K562 (cell line): ENCODE data around the gene AKAP7. TPM values are rescaled to one million over a fixed set of nuclear protein-coding genes. Genes with fewer than 3 reads are reported as not detected.

Experiments
- CEBPB ChIP-seq: fragments of 450-650 bp; IDR thresholded peaks from 2 replicates; pipeline ENCODE4 v1.6.1; 2016; ENCODE audit warnings: missing genetic modification characterization, missing compliant biosample characterization
- HDAC8 ChIP-seq: fragments of 450-650 bp; IDR thresholded peaks from 2 replicates; pipeline ENCODE4 v1.6.1; 2016; ENCODE audit warnings: mild to moderate bottlenecking, missing genetic modification characterization, moderate library complexity, missing compliant biosample characterization
- JUNB ChIP-seq: fragments of 450-650 bp; formaldehyde crosslinking; conservative IDR thresholded peaks from 2 replicates; pipeline ENCODE4 v1.4.0; 2020; ENCODE audit warnings: mild to moderate bottlenecking
- NONO ChIP-seq, 2 experiments: fragments of 200-400 bp in 1 of 2; fragments of 450-650 bp in 1 of 2; formaldehyde crosslinking in 1 of 2; IDR thresholded peaks; 2 replicates each; pipeline ENCODE4 v1.6.1; 2017; ENCODE audit warnings: low read depth in 2 of 2, mild to moderate bottlenecking in 2 of 2, moderate library complexity in 2 of 2, low read length in 1 of 2
- SOX6 ChIP-seq: fragments of 450-650 bp; IDR thresholded peaks from 2 replicates; pipeline ENCODE4 v1.6.1; 2014; ENCODE audit warnings: mild to moderate bottlenecking
- XRCC5 ChIP-seq: fragments of 200-400 bp; formaldehyde crosslinking; IDR thresholded peaks from 2 replicates; pipeline ENCODE4 v1.6.1; 2017; ENCODE audit warnings: low read depth, mild to moderate bottlenecking, low read length
- ZNF232 ChIP-seq: sonication (generic); formaldehyde crosslinking; IDR thresholded peaks from 2 replicates; pipeline ENCODE4 v1.8.0; 2022; ENCODE audit warnings: mild to moderate bottlenecking, missing genetic modification reagents
- ZNF408 ChIP-seq: fragments of 250-450 bp; sonication (Bioruptor Pico); IDR thresholded peaks from 2 replicates; pipeline ENCODE4 v1.4.0; 2020; ENCODE audit warnings: low read depth, mild to moderate bottlenecking, moderate library complexity
- ZNF507 ChIP-seq: conservative IDR thresholded peaks from 2 replicates; pipeline ENCODE4 v1.6.1; 2017; ENCODE audit warnings: missing genetic modification characterization, missing compliant biosample characterization
- polyA plus RNA-seq, 8 experiments: library from polyadenylated mRNA; depleted of rRNA in 4 of 8; stranded (reverse) in 5 of 8; unstranded in 3 of 8; fragments of >200 nt; fragmentation: Nextera tagmentation in 2 of 8; fragmentation: Illumina TruSeq in 1 of 8; extraction: Ambion mirVana in 2 of 8; extraction: Trizol in 1 of 8; gene quantifications; 2 replicates each; pipeline versions ENCODE4 v1.2.1 to v1.2.3, GENCODE V29; 2011 to 2014; ENCODE audit warnings: inconsistent platforms in 1 of 8, missing spikeins in 1 of 8
- total RNA-seq, 7 experiments: library from RNA; depleted of rRNA in 6 of 7; stranded (reverse); fragments of >200 nt in 6 of 7; fragmentation: Illumina TruSeq in 2 of 7; extraction: Trizol in 2 of 7; gene quantifications; 2 replicates each; pipeline versions ENCODE4 v1.2.1 to v1.2.3, GENCODE V29; 2011 to 2021; ENCODE audit warnings: low replicate concordance in 1 of 7
- TF ChIP-seq, protein P1 (sequence below): fragments of 250-450 bp; sonication (Bioruptor Pico); IDR thresholded peaks from 2 replicates; pipeline ENCODE4 v1.5.0; 2021
- TF ChIP-seq, protein P2 (sequence below): fragments of 250-450 bp; sonication (Bioruptor Pico); IDR thresholded peaks from 2 replicates; pipeline ENCODE4 v1.5.0; 2020; ENCODE audit warnings: mild to moderate bottlenecking, borderline replicate concordance
- TF ChIP-seq, protein P3 (sequence below): sonication (generic); formaldehyde crosslinking; IDR thresholded peaks from 2 replicates; pipeline ENCODE4 v1.8.1; 2023; ENCODE audit warnings: mild to moderate bottlenecking, missing genetic modification reagents, moderate library complexity
- TF ChIP-seq, protein P4 (sequence below): sonication (generic); formaldehyde crosslinking; IDR thresholded peaks from 2 replicates; pipeline ENCODE4 v1.4.0; 2020; ENCODE audit warnings: mild to moderate bottlenecking, missing genetic modification reagents

The AKAP7 gene
- total and polyA plus RNA-seq, 9 of the 15 experiments (the other 6 are each of a cell fraction or from before 2014, with no cell fraction given): 0.82 to 2.6 (median 1.6) TPM

DNA sequence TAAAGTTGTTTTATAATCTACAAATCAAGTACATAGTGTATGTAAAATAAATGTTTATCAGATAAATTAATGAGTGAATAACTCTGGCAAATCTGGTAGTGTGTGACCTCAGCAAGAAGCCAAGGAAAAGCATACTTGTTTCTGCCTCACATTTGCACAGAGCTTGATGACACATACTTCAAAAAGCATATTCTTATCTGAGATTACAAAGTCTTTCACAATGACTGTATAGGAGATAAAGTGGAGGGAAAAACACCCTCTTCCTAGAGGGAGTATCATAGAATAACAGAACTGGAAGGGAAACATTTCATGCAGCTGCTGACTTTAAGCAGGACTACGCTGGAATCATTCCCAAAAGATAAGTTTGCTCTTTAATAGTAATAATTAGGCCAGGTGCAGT, 28.1 kb upstream of the AKAP7 start (continued):
- TF ChIP-seq ZNF408 (CRISPR knock-in tag): no peak
- no peak for TF ChIP-seq JUNB (CRISPR knock-in tag)
- TF ChIP-seq, protein P1, sequence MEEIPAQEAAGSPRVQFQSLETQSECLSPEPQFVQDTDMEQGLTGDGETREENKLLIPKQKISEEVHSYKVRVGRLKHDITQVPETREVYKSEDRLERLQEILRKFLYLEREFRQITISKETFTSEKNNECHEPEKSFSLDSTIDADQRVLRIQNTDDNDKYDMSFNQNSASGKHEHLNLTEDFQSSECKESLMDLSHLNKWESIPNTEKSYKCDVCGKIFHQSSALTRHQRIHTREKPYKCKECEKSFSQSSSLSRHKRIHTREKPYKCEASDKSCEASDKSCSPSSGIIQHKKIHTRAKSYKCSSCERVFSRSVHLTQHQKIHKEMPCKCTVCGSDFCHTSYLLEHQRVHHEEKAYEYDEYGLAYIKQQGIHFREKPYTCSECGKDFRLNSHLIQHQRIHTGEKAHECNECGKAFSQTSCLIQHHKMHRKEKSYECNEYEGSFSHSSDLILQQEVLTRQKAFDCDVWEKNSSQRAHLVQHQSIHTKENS: no peak
- no peak for TF ChIP-seq ZNF232 (CRISPR knock-in tag)
- TF ChIP-seq, protein P2, sequence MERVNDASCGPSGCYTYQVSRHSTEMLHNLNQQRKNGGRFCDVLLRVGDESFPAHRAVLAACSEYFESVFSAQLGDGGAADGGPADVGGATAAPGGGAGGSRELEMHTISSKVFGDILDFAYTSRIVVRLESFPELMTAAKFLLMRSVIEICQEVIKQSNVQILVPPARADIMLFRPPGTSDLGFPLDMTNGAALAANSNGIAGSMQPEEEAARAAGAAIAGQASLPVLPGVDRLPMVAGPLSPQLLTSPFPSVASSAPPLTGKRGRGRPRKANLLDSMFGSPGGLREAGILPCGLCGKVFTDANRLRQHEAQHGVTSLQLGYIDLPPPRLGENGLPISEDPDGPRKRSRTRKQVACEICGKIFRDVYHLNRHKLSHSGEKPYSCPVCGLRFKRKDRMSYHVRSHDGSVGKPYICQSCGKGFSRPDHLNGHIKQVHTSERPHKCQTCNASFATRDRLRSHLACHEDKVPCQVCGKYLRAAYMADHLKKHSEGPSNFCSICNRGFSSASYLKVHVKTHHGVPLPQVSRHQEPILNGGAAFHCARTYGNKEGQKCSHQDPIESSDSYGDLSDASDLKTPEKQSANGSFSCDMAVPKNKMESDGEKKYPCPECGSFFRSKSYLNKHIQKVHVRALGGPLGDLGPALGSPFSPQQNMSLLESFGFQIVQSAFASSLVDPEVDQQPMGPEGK (CRISPR knock-in tag): no peak
- TF ChIP-seq CEBPB: peak; percentile 63
- no peak for TF ChIP-seq HDAC8 (tag)
- TF ChIP-seq ZNF507 (tag): no peak
- TF ChIP-seq SOX6: peak; percentile 35; the same call in 1 of the 2 replicates
- TF ChIP-seq, protein P3, sequence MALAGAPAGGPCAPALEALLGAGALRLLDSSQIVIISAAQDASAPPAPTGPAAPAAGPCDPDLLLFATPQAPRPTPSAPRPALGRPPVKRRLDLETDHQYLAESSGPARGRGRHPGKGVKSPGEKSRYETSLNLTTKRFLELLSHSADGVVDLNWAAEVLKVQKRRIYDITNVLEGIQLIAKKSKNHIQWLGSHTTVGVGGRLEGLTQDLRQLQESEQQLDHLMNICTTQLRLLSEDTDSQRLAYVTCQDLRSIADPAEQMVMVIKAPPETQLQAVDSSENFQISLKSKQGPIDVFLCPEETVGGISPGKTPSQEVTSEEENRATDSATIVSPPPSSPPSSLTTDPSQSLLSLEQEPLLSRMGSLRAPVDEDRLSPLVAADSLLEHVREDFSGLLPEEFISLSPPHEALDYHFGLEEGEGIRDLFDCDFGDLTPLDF (CRISPR knock-in tag): no peak
- TF ChIP-seq, protein P4, sequence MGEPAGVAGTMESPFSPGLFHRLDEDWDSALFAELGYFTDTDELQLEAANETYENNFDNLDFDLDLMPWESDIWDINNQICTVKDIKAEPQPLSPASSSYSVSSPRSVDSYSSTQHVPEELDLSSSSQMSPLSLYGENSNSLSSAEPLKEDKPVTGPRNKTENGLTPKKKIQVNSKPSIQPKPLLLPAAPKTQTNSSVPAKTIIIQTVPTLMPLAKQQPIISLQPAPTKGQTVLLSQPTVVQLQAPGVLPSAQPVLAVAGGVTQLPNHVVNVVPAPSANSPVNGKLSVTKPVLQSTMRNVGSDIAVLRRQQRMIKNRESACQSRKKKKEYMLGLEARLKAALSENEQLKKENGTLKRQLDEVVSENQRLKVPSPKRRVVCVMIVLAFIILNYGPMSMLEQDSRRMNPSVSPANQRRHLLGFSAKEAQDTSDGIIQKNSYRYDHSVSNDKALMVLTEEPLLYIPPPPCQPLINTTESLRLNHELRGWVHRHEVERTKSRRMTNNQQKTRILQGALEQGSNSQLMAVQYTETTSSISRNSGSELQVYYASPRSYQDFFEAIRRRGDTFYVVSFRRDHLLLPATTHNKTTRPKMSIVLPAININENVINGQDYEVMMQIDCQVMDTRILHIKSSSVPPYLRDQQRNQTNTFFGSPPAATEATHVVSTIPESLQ (CRISPR knock-in tag): no peak
- TF ChIP-seq XRCC5: no peak
- TF ChIP-seq NONO (IDR thresholded peaks at IDR 0.05; ENCODE audit: low read depth in 2 of 2, low read length in 1 of 2): no peak
